Stimulated activated naive CD4-positive, alpha-beta T cell treated with Interleukin-2 at 50 U/mL for 16 hours (primary cell): Measurements from ENCODE around the gene PHKG2.

Experiments
- DNase-seq: peaks from one replicate; lab custom pipeline; 2025; lab: John Stamatoyannopoulos, UW

Gene PHKG2

GRCh38 chr16:30728899-30729672 lies 19.1 kb upstream of the PHKG2 start:
- no peak for DNase-seq

- no peak for DNase-seq
Observed at GRCh38 chr16:30731411-30731810, 16.8 kb upstream of the PHKG2 start.

GRCh38 chr16:30736995-30737793 lies 11.0 kb upstream of the PHKG2 start:
- DNase-seq, result no peak

- DNase-seq, result no peak
Observed at GRCh38 chr16:30737794-30738648, 10.2 kb upstream of the PHKG2 start.

GRCh38 chr16:30738984-30739951 lies 9.0 kb upstream of the PHKG2 start:
- DNase-seq, result no peak

- DNase-seq, result no peak
Observed at GRCh38 chr16:30740364-30741251, 7.6 kb upstream of the PHKG2 start.

- no peak for DNase-seq
Observed at GRCh38 chr16:30741461-30741914, 6.7 kb upstream of the PHKG2 start.

GRCh38 chr16:30743716-30744115 lies 4.5 kb upstream of the PHKG2 start:
- no peak for DNase-seq

- DNase-seq, result no peak
Observed at GRCh38 chr16:30744183-30744582, 4.0 kb upstream of the PHKG2 start.

GRCh38 chr16:30745082-30745481 lies 3.1 kb upstream of the PHKG2 start:
- no peak for DNase-seq

- DNase-seq, result no peak
Observed at GRCh38 chr16:30746638-30747175, 1.5 kb upstream of the PHKG2 start.

- no peak for DNase-seq
Observed at GRCh38 chr16:30747331-30747730, 894 bp upstream of the PHKG2 start.

- no peak for DNase-seq
Observed at GRCh38 chr16:30748634-30749445, 615 bp downstream of the PHKG2 start.

- no peak for DNase-seq
Observed at GRCh38 chr16:30750201-30750600, 2.0 kb downstream of the PHKG2 start.

GRCh38 chr16:30750876-30751465 lies 2.7 kb downstream of the PHKG2 start:
- no peak for DNase-seq

- DNase-seq, result no peak
Observed at GRCh38 chr16:30753596-30753995, 5.4 kb downstream of the PHKG2 start.

- no peak for DNase-seq
Observed at GRCh38 chr16:30755955-30756780, 7.9 kb downstream of the PHKG2 start.

GRCh38 chr16:30756781-30757100 lies 8.5 kb downstream of the PHKG2 start:
- DNase-seq, result no peak
